Neural cell (in vitro differentiated cells): Measurements from ENCODE around the gene ACP4.

Experiments used
- CTCF ChIP-seq: fragments of 450-650 bp; IDR thresholded peaks from 2 replicates; pipeline ENCODE4 v1.5.1; 2014; ENCODE audit warnings: antibody characterized with exemption, mild to moderate bottlenecking, moderate library complexity; ENCODE audit not compliant: poor library complexity, severe bottlenecking
- EP300 ChIP-seq: fragments of 450-650 bp; conservative IDR thresholded peaks from 2 replicates; pipeline ENCODE4 v1.6.1; 2014; ENCODE audit warnings: antibody characterized with exemption, mild to moderate bottlenecking, moderate library complexity; ENCODE audit not compliant: poor library complexity, severe bottlenecking
- EZH2 ChIP-seq: fragments of 200-600, 300-800 bp; shearing (Covaris generic), sonication (generic); IDR thresholded peaks from 2 replicates; pipeline ENCODE4 v1.6.1; 2014; ENCODE audit warnings: antibody characterized with exemption, low read length, borderline replicate concordance, mild to moderate bottlenecking; ENCODE audit not compliant: insufficient read depth, poor library complexity, severe bottlenecking
- MXI1 ChIP-seq: fragments of 450-650 bp; conservative IDR thresholded peaks from 2 replicates; pipeline ENCODE4 v1.6.1; 2014; ENCODE audit warnings: antibody characterized with exemption, mild to moderate bottlenecking; ENCODE audit not compliant: poor library complexity, severe bottlenecking
- POLR2AphosphoS5 ChIP-seq: IDR thresholded peaks from 2 replicates; pipeline ENCODE4 v1.6.1; 2012
- RAD21 ChIP-seq: fragments of 450-650 bp; conservative IDR thresholded peaks from 2 replicates; pipeline ENCODE4 v1.6.1; 2014; ENCODE audit warnings: antibody characterized with exemption, mild to moderate bottlenecking, moderate library complexity
- REST ChIP-seq: IDR thresholded peaks from 2 replicates; pipeline ENCODE4 v1.6.1; 2012; ENCODE audit warnings: borderline replicate concordance
- SMC3 ChIP-seq: fragments of 450-650 bp; conservative IDR thresholded peaks from 2 replicates; pipeline ENCODE4 v1.6.1; 2014; ENCODE audit warnings: antibody characterized with exemption, mild to moderate bottlenecking, moderate library complexity; ENCODE audit not compliant: poor library complexity
- TAF1 ChIP-seq: IDR thresholded peaks from 2 replicates; pipeline ENCODE4 v1.6.1; 2012; ENCODE audit warnings: low read depth

GRCh38 chr19:50823389-50824042, 33.3 kb downstream of the ACP4 start, which contains the start of gene KLK1:
- TF ChIP-seq CTCF (no peak), EP300 (no peak), MXI1 (no peak), EZH2 (no peak), TAF1 (no peak), POLR2AphosphoS5 (no peak), RAD21 (no peak), REST (no peak), SMC3 (no peak)
